ENCODE data around the gene SKIDA1.

The SKIDA1 gene

DNA sequence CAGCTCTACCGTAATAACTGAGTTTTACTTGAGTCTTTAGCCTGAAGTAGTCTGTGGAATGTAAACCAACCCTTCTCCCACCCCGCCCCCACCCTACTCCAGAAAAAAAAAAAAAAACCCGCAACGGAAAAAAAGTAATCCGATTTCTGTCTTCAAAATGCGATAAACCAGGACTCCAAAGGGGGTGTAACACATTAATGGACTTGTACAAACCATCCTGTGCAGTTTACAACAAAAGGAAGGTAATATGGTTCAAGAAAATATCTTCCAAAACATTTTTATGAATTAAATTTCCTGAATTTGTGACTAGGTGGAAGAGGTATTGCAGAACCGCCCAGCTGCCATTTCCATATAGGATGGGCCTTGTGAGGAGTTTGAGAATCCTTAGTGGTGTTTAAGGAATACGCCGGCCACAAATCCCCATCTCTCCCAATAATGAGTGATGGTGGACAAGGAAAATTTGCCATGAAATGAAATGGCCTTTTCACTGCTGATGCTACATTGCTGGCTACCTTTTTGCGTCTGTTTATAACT lies 10.6 kb downstream of the SKIDA1 start:
- DNase-seq (ENCODE audit: low spot score in 2 of 2), result no peak
- H3K36me3 Mint-ChIP-seq, result no peaks in the 10 kb centered on the region
- ATAC-seq, result no peak
- H3K4me1 Mint-ChIP-seq, result peaks cover 23% of the 10 kb centered on the region
- no peaks in the 10 kb centered on the region for H3K9me3 Mint-ChIP-seq
- no peak overlapping the region for H3K4me3 Mint-ChIP-seq
- H3K27ac Mint-ChIP-seq, result no peak overlapping the region

DNA sequence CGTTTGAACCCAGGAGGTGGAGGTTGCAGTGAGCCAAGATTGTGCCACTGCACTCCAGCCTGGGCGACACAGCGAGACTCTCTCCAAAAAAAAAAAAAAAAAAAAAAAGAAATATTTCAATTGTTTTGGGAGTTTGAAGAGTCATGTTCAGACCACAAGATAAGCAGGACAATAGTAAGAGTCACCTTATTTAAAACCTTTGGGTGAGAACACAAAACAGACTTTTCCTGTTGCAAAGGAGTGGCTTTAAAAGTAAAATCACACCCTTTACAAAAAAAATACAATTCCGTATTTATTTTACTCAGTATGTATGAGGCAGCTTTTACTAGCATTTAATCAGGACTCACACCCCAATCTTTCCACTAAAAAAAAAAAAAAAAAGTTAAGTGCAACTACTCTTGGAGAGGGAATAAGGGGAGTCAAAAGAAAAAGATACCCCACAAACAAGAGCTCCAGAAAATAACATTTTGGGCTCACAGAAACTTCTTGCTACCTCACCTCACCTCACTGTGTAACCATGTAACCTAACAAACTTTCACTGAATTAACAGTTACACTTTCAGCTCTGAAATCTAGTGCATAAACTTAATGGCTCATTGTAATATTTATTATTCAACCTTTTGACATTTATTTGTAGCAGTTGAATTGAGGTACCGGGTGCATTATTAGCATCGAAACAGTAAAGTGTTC lies 11.2 kb downstream of the SKIDA1 start:
- DNase-seq (ENCODE audit: low spot score in 2 of 2) (no peak), ATAC-seq (no peak)
- Mint-ChIP-seq H3K27ac (no peak overlapping the region), H3K4me3 (no peak overlapping the region), H3K9me3 (no peaks in the 10 kb centered on the region), H3K4me1 (peaks cover 20% of the 10 kb centered on the region), H3K36me3 (no peaks in the 10 kb centered on the region)

GRCh38 chr10:21513405-21513788 lies 12.1 kb downstream of the SKIDA1 start:
- DNase-seq (ENCODE audit: low spot score in 2 of 2), result no peak
- no peak for ATAC-seq
- no peak overlapping the region for H3K4me3 Mint-ChIP-seq
- no peak overlapping the region for H3K27ac Mint-ChIP-seq
- H3K4me1 Mint-ChIP-seq, result peaks cover 11% of the 10 kb centered on the region
- no peaks in the 10 kb centered on the region for H3K9me3 Mint-ChIP-seq
- no peaks in the 10 kb centered on the region for H3K36me3 Mint-ChIP-seq

DNA sequence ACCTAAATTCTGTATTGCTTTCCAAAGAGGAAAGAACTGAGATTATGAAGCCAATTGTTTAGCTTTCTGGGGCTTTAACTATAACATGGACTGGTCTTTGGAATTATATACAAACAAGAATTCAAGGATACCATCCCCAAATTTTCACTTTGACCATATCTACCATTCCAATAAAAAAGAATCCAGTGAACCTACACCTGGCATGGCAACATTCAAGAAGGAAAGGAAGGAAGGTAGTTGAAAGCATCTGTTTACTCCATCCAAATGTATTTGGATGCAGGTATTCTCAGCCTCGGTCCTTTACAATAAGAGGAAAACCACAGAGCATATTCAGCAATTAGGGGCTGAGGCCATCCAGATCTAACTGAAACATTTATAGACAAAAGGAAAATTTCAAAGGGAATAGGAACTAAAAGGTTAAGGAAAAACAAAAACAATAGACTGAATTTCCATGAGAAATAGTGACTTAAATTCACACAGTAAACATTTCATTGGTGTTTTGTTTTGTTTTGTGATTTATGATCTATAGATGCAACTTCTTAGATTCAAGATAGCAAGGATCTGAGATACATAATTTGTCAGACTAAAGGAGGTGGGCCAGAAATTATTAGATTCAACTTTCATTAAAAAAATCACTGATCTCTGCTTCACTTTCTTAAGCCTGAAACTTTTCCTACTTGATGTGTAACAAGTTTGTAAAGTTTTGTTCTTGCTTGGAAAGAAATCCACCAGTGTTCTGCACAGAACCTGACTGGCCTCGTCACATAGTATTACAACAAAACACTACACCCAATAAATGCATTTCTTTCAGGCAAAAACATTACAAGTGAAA lies 12.7 kb downstream of the SKIDA1 start:
- Mint-ChIP-seq H3K9me3 (no peaks in the 10 kb centered on the region), H3K4me3 (no peak overlapping the region), H3K36me3 (no peaks in the 10 kb centered on the region), H3K4me1 (peaks cover 5% of the 10 kb centered on the region), H3K27ac (no peak overlapping the region)
- DNase-seq (ENCODE audit: low spot score in 2 of 2), result no peak
- no peak for ATAC-seq

DNA sequence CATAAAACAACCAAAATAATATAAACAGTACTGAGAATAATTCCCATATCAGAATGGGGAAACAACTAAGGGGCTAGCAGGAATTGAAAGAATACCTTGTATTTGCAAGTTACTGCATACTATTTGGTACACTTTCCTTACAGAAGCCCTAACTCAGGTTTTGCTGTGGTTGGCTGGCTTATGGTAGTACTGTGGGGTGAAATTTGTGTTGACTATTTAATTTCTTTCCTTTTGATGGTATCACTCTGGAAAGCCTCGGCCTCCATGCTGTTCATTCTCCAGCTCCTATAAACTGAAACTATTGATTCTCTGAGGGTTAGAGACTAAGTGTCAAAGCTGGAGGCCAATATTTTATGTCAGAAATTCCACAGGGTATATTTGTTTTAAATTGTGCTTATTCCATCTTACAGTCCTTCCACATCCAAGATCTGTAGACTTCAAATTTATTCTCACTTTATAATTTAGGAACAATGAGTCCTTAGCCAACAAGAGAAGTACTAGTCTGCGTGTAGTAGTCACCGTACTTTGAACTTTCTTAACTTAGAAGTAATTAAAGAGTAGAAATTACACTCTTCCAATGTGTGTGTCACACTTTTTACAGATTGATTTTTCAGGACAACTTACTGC lies 13.4 kb downstream of the SKIDA1 start:
- Mint-ChIP-seq H3K4me1 (no peaks in the 10 kb centered on the region), H3K27ac (no peak overlapping the region), H3K4me3 (no peak overlapping the region), H3K36me3 (no peaks in the 10 kb centered on the region), H3K9me3 (no peaks in the 10 kb centered on the region)
- DNase-seq (ENCODE audit: low spot score in 2 of 2) (no peak), ATAC-seq (no peak)

DNA sequence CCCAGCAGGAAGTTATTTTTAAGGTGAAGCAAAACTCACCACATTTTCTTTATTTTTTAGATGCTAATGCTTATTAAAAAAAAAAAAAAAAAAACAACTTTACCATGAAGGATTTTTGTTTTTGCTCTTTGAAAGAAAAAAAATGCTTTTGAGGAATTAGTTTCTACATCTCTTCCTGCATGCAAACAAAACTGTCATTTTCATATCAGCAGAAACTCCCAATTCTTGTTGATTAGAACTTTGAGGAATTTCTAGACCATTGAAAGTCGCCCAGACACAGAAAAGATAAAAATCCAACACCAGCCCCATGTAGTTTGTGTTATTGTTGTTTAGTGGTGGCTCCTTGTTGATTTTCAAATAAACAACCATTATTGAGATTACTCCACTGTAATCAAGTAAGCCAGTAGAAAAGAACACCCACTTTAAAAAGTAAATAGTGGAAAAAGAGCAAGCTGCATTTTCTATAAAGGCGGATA lies 14.3 kb downstream of the SKIDA1 start:
- Mint-ChIP-seq H3K4me1 (no peaks in the 10 kb centered on the region), H3K9me3 (no peaks in the 10 kb centered on the region), H3K4me3 (no peak overlapping the region), H3K27ac (no peak overlapping the region), H3K36me3 (no peaks in the 10 kb centered on the region)
- DNase-seq (ENCODE audit: low spot score in 2 of 2) (no peak), ATAC-seq (no peak)

- no peak overlapping the region for H3K4me3 Mint-ChIP-seq
- no peaks in the 10 kb centered on the region for H3K36me3 Mint-ChIP-seq
- DNase-seq (ENCODE audit: low spot score in 2 of 2) (no peak), ATAC-seq (no peak)
- no peaks in the 10 kb centered on the region for H3K9me3 Mint-ChIP-seq
- no peak overlapping the region for H3K27ac Mint-ChIP-seq
- H3K4me1 Mint-ChIP-seq, result no peaks in the 10 kb centered on the region
Measured at GRCh38 chr10:21510241-21511094, 15.0 kb downstream of the SKIDA1 start.

GRCh38 chr10:21509341-21510240 lies 15.9 kb downstream of the SKIDA1 start:
- Mint-ChIP-seq H3K4me3 (no peak overlapping the region), H3K4me1 (no peaks in the 10 kb centered on the region), H3K36me3 (no peaks in the 10 kb centered on the region), H3K9me3 (no peaks in the 10 kb centered on the region), H3K27ac (no peak overlapping the region)
- DNase-seq (ENCODE audit: low spot score in 2 of 2) (no peak), ATAC-seq (no peak)

- Mint-ChIP-seq H3K4me1 (no peaks in the 10 kb centered on the region), H3K27ac (no peak overlapping the region), H3K4me3 (no peak overlapping the region), H3K36me3 (no peaks in the 10 kb centered on the region), H3K9me3 (no peaks in the 10 kb centered on the region)
- ATAC-seq, result no peak
- DNase-seq (ENCODE audit: low spot score in 2 of 2), result no peak
Measured at GRCh38 chr10:21508706-21509331, 16.7 kb downstream of the SKIDA1 start.

DNA sequence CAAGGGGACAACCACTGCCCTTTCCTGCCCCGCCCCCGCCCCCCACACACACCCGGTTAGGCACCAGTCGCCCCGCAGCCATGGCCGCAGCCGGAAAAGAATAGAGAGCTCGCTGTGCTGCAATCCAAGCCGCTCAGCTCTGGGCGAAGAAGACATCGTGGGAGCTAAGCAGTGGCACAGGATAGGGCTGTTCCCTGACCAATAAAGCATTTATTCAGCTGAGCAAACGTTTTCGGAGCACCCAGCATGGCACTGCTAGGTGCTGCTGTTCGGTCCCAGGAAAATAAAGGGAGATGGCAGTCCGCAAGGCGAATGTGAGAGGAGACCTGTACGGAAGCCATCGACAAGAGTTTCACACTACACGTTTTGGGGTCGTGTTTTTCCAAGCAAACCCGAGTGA lies 18.3 kb downstream of the SKIDA1 start:
- ATAC-seq (no peak), DNase-seq (ENCODE audit: low spot score in 2 of 2) (no peak)
- Mint-ChIP-seq H3K4me3 (no peak overlapping the region), H3K36me3 (no peaks in the 10 kb centered on the region), H3K9me3 (no peaks in the 10 kb centered on the region), H3K27ac (no peak overlapping the region), H3K4me1 (no peaks in the 10 kb centered on the region)

DNA sequence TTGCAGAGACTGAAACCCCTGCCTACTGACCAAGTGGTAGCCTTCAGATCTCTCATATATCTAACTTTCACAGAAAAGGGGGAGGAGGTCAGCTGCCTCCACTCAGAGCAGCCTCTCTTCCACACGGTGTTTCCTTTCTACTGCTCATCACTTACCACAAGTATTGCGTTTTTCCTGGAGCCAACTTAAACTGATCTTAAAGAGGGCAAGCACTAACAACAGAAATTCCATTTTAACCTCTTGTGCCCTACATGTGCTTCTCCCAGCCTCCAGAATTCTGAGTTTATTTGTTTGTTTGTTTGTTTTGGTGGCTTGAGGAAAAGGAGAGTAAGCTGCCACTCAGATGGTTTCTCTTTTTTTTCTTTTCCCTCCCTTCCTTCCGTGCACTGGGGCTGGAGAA lies 19.1 kb downstream of the SKIDA1 start:
- no peak for ATAC-seq

GRCh38 chr10:21505711-21506278 lies 19.7 kb downstream of the SKIDA1 start:
- H3K4me3 Mint-ChIP-seq, result no peak overlapping the region
- DNase-seq (ENCODE audit: low spot score in 2 of 2), result no peak

More for the DNA sequence above, 19.1 kb downstream of the SKIDA1 start:
- H3K4me1 Mint-ChIP-seq, result no peaks in the 10 kb centered on the region
- H3K36me3 Mint-ChIP-seq, result no peaks in the 10 kb centered on the region
- H3K27ac Mint-ChIP-seq, result no peak overlapping the region
- no peak overlapping the region for H3K4me3 Mint-ChIP-seq
- DNase-seq (ENCODE audit: low spot score in 2 of 2), result no peak
- no peaks in the 10 kb centered on the region for H3K9me3 Mint-ChIP-seq

GRCh38 chr10:21503542-21503941 lies 21.9 kb downstream of the SKIDA1 start:
- Mint-ChIP-seq H3K27ac (no peak overlapping the region), H3K4me1 (peaks cover 8% of the 10 kb centered on the region), H3K36me3 (no peaks in the 10 kb centered on the region), H3K4me3 (no peak overlapping the region), H3K9me3 (no peaks in the 10 kb centered on the region)
- DNase-seq (ENCODE audit: low spot score in 2 of 2) (no peak), ATAC-seq (no peak)

More at GRCh38 chr10:21505711-21506278, 19.7 kb downstream of the SKIDA1 start:
- no peaks in the 10 kb centered on the region for H3K4me1 Mint-ChIP-seq
- no peaks in the 10 kb centered on the region for H3K9me3 Mint-ChIP-seq
- no peak overlapping the region for H3K27ac Mint-ChIP-seq
- ATAC-seq, result no peak
- no peaks in the 10 kb centered on the region for H3K36me3 Mint-ChIP-seq
